H1 (cell line): Measurements from ENCODE around the gene WRAP73. TPM values are rescaled to one million over a fixed set of nuclear protein-coding genes. Genes with fewer than 3 reads are reported as not detected.

ENCODE experiments used
- CTCF ChIA-PET: fragments of 300-600 bp; sonication (Branson Sonifier 250); formaldehyde crosslinking; loops from one replicate; lab custom pipeline; 2021; ENCODE audit not compliant: partially characterized antibody; lab: Charles Lee
- POLR2A ChIA-PET: fragments of 300-600 bp; sonication (Branson Sonifier 250); formaldehyde crosslinking; loops from one replicate; lab custom pipeline; 2021; ENCODE audit warnings: inconsistent platforms; ENCODE audit not compliant: partially characterized antibody; lab: Charles Lee
- DNase-seq, 2 experiments: peaks; one replicate each; pipeline versions ENCODE4 v3.0.0 to v3.0.0-alpha.2; 2010 to 2022; ENCODE audit warnings: low spot score in 2 of 2, low read depth in 1 of 2, mixed read lengths in 1 of 2
- FAIRE-seq: peaks from 2 replicates; lab custom pipeline; 2011; peaks lifted over from hg19 to GRCh38; lab: Jason Lieb, UNC
- H2AFZ ChIP-seq: 2 replicates; pipeline ENCODE4 v1.8.1; 2012; ENCODE audit warnings: low read length, inconsistent platforms
- H2AK5ac ChIP-seq: 2 replicates; pipeline ENCODE4 v1.6.1; 2013; ENCODE audit warnings: low read depth, low read length
- H2BK120ac ChIP-seq: replicated peaks from 2 replicates; pipeline ENCODE3; 2013; ENCODE audit warnings: low read depth, low read length, inconsistent platforms
- H2BK12ac ChIP-seq: 2 replicates; pipeline ENCODE4 v1.6.1; 2013; ENCODE audit warnings: low read depth, low read length
- H2BK15ac ChIP-seq: 2 replicates; pipeline ENCODE4 v1.6.1; 2013; ENCODE audit warnings: low read length
- H2BK20ac ChIP-seq: 2 replicates; pipeline ENCODE4 v1.6.1; 2013; ENCODE audit warnings: low read length
- H2BK5ac ChIP-seq: 2 replicates; pipeline ENCODE4 v1.6.1; 2013; ENCODE audit warnings: low read depth, low read length
- H3K14ac ChIP-seq: 2 replicates; pipeline ENCODE4 v1.6.1; 2013; ENCODE audit warnings: inconsistent platforms; ENCODE audit not compliant: insufficient read length
- H3K18ac ChIP-seq: 2 replicates; pipeline ENCODE4 v1.6.1; 2013; ENCODE audit warnings: low read length; ENCODE audit errors: extremely low read depth
- H3K23ac ChIP-seq: 2 replicates; pipeline ENCODE4 v1.6.1; 2013; ENCODE audit warnings: inconsistent platforms; ENCODE audit not compliant: insufficient read length
- H3K23me2 ChIP-seq: 2 replicates; pipeline ENCODE4 v1.6.1; 2013; ENCODE audit warnings: low read depth, low read length
- H3K27ac ChIP-seq: 2 replicates; pipeline ENCODE4 v1.6.1; 2011; ENCODE audit warnings: low read depth, low read length, inconsistent platforms
- H3K27me3 ChIP-seq, 4 experiments: replicated peaks in 1 of 4; 1 replicate in 1 of 4; 2 replicates in 3 of 4; pipeline versions ENCODE4 v1.6.1 to v1.8.1; 2011 to 2013; ENCODE audit warnings: low read length in 3 of 4, mild to moderate bottlenecking in 3 of 4, inconsistent platforms in 2 of 4, mixed read lengths in 2 of 4, moderate library complexity in 1 of 4; ENCODE audit not compliant: control insufficient read depth in 3 of 4, insufficient read depth in 3 of 4; ENCODE audit errors: extremely low read depth in 1 of 4
- H3K36me3 ChIP-seq, 4 experiments: 2 replicates each; pipeline versions ENCODE4 v1.6.1 to v1.8.1; 2011 to 2013; ENCODE audit warnings: mild to moderate bottlenecking in 4 of 4, low read length in 3 of 4, moderate library complexity in 2 of 4, control low read depth in 1 of 4, inconsistent platforms in 1 of 4; ENCODE audit not compliant: insufficient read depth in 4 of 4, control insufficient read depth in 2 of 4
- H3K4ac ChIP-seq: replicated peaks from 2 replicates; pipeline ENCODE3; 2013; ENCODE audit warnings: low read length, low read depth, mixed read lengths, inconsistent platforms; ENCODE audit not compliant: insufficient read length
- H3K4me1 ChIP-seq, 4 experiments: replicated peaks in 1 of 4; 1 replicate in 1 of 4; 2 replicates in 3 of 4; pipeline versions ENCODE4 v1.6.1 to v1.8.1; 2011 to 2013; ENCODE audit warnings: low read length in 3 of 4, inconsistent platforms in 2 of 4, mixed read lengths in 1 of 4; ENCODE audit not compliant: insufficient read depth in 4 of 4, control insufficient read depth in 3 of 4
- H3K4me2 ChIP-seq, 2 experiments: 2 replicates each; pipeline versions ENCODE4 v1.6.1 to v1.8.1; 2011 to 2013; ENCODE audit warnings: low read depth in 2 of 2, low read length in 2 of 2, control low read depth in 1 of 2, inconsistent platforms in 1 of 2, mild to moderate bottlenecking in 1 of 2; ENCODE audit not compliant: insufficient read depth in 1 of 2
- H3K4me3 ChIP-seq, 4 experiments: fragments of 200-600, 300-600 bp in 1 of 4; sonication (generic), shearing (Covaris generic), sonication (Bioruptor Twin) in 1 of 4; 2 replicates each; pipeline versions ENCODE4 v1.5.1 to v1.8.1; 2011 to 2016; ENCODE audit warnings: low read length in 4 of 4, low read depth in 3 of 4, control low read depth in 2 of 4, inconsistent platforms in 2 of 4, mild to moderate bottlenecking in 2 of 4, mixed read lengths in 1 of 4, moderate library complexity in 1 of 4; ENCODE audit not compliant: insufficient read depth in 2 of 4; ENCODE audit errors: extremely low read depth in 1 of 4
- H3K56ac ChIP-seq: replicated peaks from 2 replicates; pipeline ENCODE3; 2013; ENCODE audit warnings: low read depth, mild to moderate bottlenecking, mixed read lengths, low read length, inconsistent platforms; ENCODE audit not compliant: insufficient read length
- H3K79me1 ChIP-seq: 2 replicates; pipeline ENCODE4 v1.6.1; 2013; ENCODE audit warnings: low read depth, low read length, control low read depth
- H3K79me2 ChIP-seq, 2 experiments: 2 replicates each; pipeline versions ENCODE4 v1.6.1 to v1.8.1; 2012 to 2013; ENCODE audit warnings: low read length in 2 of 2, mild to moderate bottlenecking in 2 of 2, inconsistent platforms in 1 of 2; ENCODE audit not compliant: insufficient read depth in 2 of 2, control insufficient read depth in 1 of 2
- H3K9ac ChIP-seq, 4 experiments: replicated peaks in 1 of 4; 1 replicate in 1 of 4; 2 replicates in 3 of 4; pipeline versions ENCODE4 v1.6.1 to v1.8.1; 2011 to 2013; ENCODE audit warnings: low read depth in 3 of 4, low read length in 3 of 4, control low read depth in 2 of 4, mild to moderate bottlenecking in 2 of 4, moderate library complexity in 2 of 4, inconsistent platforms in 1 of 4; ENCODE audit errors: extremely low read depth in 1 of 4
- H3K9me3 ChIP-seq, 2 experiments: 2 replicates each; pipeline versions ENCODE4 v1.6.1 to v1.8.1; 2012 to 2013; ENCODE audit warnings: mild to moderate bottlenecking in 2 of 2, moderate library complexity in 2 of 2, control low read depth in 1 of 2, inconsistent platforms in 1 of 2, low read depth in 1 of 2, low read length in 1 of 2, mixed read lengths in 1 of 2; ENCODE audit not compliant: insufficient read depth in 2 of 2
- H4K20me1 ChIP-seq, 2 experiments: replicated peaks in 1 of 2; 2 replicates each; pipeline versions ENCODE3 to v1.8.1; 2011 to 2013; ENCODE audit warnings: inconsistent platforms in 2 of 2, low read length in 2 of 2, mild to moderate bottlenecking in 1 of 2; ENCODE audit not compliant: insufficient read depth in 2 of 2, control insufficient read depth in 1 of 2
- H4K5ac ChIP-seq: 2 replicates; pipeline ENCODE4 v1.6.1; 2013; ENCODE audit warnings: low read length, low read depth, mixed read lengths, inconsistent platforms; ENCODE audit not compliant: insufficient read length
- H4K8ac ChIP-seq: 2 replicates; pipeline ENCODE4 v1.8.0; 2013; ENCODE audit warnings: mild to moderate bottlenecking, moderate library complexity, low read length, inconsistent platforms; ENCODE audit not compliant: insufficient read depth; ENCODE audit errors: extremely low read depth
- H4K91ac ChIP-seq: replicated peaks from 2 replicates; pipeline ENCODE3; 2013; ENCODE audit warnings: low read length, mixed read lengths, inconsistent platforms; ENCODE audit not compliant: insufficient read length
- WGBS, 2 experiments: shearing (Covaris generic) in 1 of 2; methylation state at CpG; one replicate each; pipeline versions ENCODE4 v1.1.6 to v1.1.7; 2013 to 2015; ENCODE audit warnings: low lambda C conversion rate in 2 of 2, mixed read lengths in 2 of 2, inconsistent platforms in 1 of 2, low coverage in 1 of 2, missing lambda C conversion rate in 1 of 2; ENCODE audit not compliant: insufficient replicate concordance in 2 of 2, insufficient coverage in 1 of 2, insufficient read length in 1 of 2; ENCODE audit errors: extremely low coverage in 1 of 2, missing lambda C conversion rate in 1 of 2; 5-methylcytosine and 5-hydroxymethylcytosine counted together
- polyA plus RNA-seq, 7 experiments: library from polyadenylated mRNA; depleted of rRNA in 3 of 7; stranded (reverse) in 5 of 7; unstranded in 2 of 7; fragments of >200 nt in 5 of 7; fragments of 200-250 nt in 2 of 7; gene quantifications; 1 replicate in 5 of 7; 2 replicates in 1 of 7; 4 replicates in 1 of 7; pipeline versions ENCODE4 v1.2.1 to v1.2.3, GENCODE V29; 2011 to 2013; ENCODE audit warnings: missing spikeins in 2 of 7, mixed read lengths in 2 of 7
- total RNA-seq: library from RNA; stranded (reverse); fragmentation: NEBNext Ultra II Directional; extraction: Animal tissue kit (Norgen Biotek cat#: 25700); gene quantifications from 2 replicates; pipeline ENCODE4 v1.2.1, GENCODE V29; 2021

WRAP73 gene
- total and polyA plus RNA-seq, 2 of the 8 experiments (the other 6 are each of a cell fraction or from before 2014, with no cell fraction given), result 30.3 to 50.7 TPM

GRCh38 chr1:3661631-3662030 lies 11.7 kb upstream of the WRAP73 start:
- ChIA-PET CTCF (interaction anchor here (1.7 to 1.8 kb wide), 2 partner anchors 9 to 209 kb away, joined by 5 to 7 read pairs; partner anchors contain the start of gene TP73), POLR2A (no interaction called here)
- no peak overlapping the region for H2AFZ ChIP-seq
- H2AK5ac ChIP-seq, result no peak overlapping the region
- H3K79me2 ChIP-seq, result no peaks in the 10 kb centered on the region
- H3K4me1 ChIP-seq, result peaks cover 0 to 9% (median 3%) of the 10 kb centered on the region in 4 experiments; a peak in 3 of 7 replicates
- H3K4me2 ChIP-seq, result no peak overlapping the region
- DNase-seq (no peak), FAIRE-seq (no peak)
- H4K8ac ChIP-seq, result no peak overlapping the region
- H3K56ac ChIP-seq, result no peak overlapping the region
- H3K36me3 ChIP-seq, result no peaks in the 10 kb centered on the region
- no peaks in the 10 kb centered on the region for H4K20me1 ChIP-seq
- no peak overlapping the region for H4K91ac ChIP-seq
- H3K23ac ChIP-seq, result no peak overlapping the region
- H4K5ac ChIP-seq, result no peak overlapping the region
- H2BK5ac ChIP-seq, result no peak overlapping the region
- no peak overlapping the region for H2BK12ac ChIP-seq
- H3K9ac ChIP-seq, result no peak overlapping the region
- H3K23me2 ChIP-seq, result no peaks in the 10 kb centered on the region
- H2BK15ac ChIP-seq, result no peak overlapping the region
- no peak overlapping the region for H3K14ac ChIP-seq
- no peak overlapping the region for H3K4ac ChIP-seq
- H2BK20ac ChIP-seq, result no peak overlapping the region
- no peak overlapping the region for H2BK120ac ChIP-seq
- H3K9me3 ChIP-seq, result no peaks in the 10 kb centered on the region
- 91% methylated on average over 4 of the region's 4 CpGs; no CpG with 5 or more reads in 1 of the 2 experiments for WGBS, 2 experiments
- H3K79me1 ChIP-seq, result no peaks in the 10 kb centered on the region
- H3K27me3 ChIP-seq, result peaks cover 0 to 12% (median 5%) of the 10 kb centered on the region in 4 experiments; a peak in 5 of 7 replicates
- no peak overlapping the region for H3K18ac ChIP-seq
- no peak overlapping the region for H3K4me3 ChIP-seq
- no peak overlapping the region for H3K27ac ChIP-seq
